Liver (tissue), 9 donors: ENCODE results near the gene CHN2. TPM values are rescaled to one million over a fixed set of nuclear protein-coding genes. Genes with fewer than 3 reads are reported as not detected.
A peak's percentile ranks its signal among the peaks of the same experiment; 100 is the strongest.

Experiments
- DNase-seq: peaks from one replicate; pipeline ENCODE4 v3.0.0-alpha.2; 2017; ENCODE audit warnings: low spot score
- H3K27ac ChIP-seq, 2 donors: one replicate each; pipeline ENCODE4 v1.7.0; 2013; ENCODE audit warnings: inconsistent platforms in 2 of 2, low read length in 2 of 2, control low read depth in 1 of 2, low read depth in 1 of 2, mild to moderate bottlenecking in 1 of 2
- H3K27me3 ChIP-seq, 4 donors: one replicate each; pipeline versions ENCODE4 v1.6.1 to v1.7.0; 2013; ENCODE audit warnings: low read length in 3 of 4, inconsistent platforms in 1 of 4, mild to moderate bottlenecking in 1 of 4, moderate library complexity in 1 of 4; ENCODE audit not compliant: control insufficient read depth in 4 of 4, insufficient read depth in 4 of 4
- H3K36me3 ChIP-seq, 4 donors: one replicate each; pipeline versions ENCODE4 v1.6.1 to v1.7.0; 2013; ENCODE audit warnings: low read length in 3 of 4, mild to moderate bottlenecking in 3 of 4, low read depth in 1 of 4, moderate library complexity in 1 of 4; ENCODE audit not compliant: control insufficient read depth in 4 of 4, insufficient read depth in 3 of 4
- H3K4me1 ChIP-seq, 4 donors: one replicate each; pipeline versions ENCODE4 v1.6.1 to v1.7.0; 2013; ENCODE audit warnings: low read length in 3 of 4, mild to moderate bottlenecking in 3 of 4, moderate library complexity in 1 of 4; ENCODE audit not compliant: control insufficient read depth in 4 of 4, insufficient read depth in 4 of 4
- H3K4me3 ChIP-seq, 3 donors: one replicate each; pipeline versions ENCODE4 v1.6.1 to v1.7.0; 2013; ENCODE audit warnings: low read length in 3 of 3, control low read depth in 1 of 3, low read depth in 1 of 3, mild to moderate bottlenecking in 1 of 3
- H3K9ac ChIP-seq, 2 donors: one replicate each; pipeline ENCODE4 v1.7.0; 2013; ENCODE audit warnings: low read length in 2 of 2, mild to moderate bottlenecking in 2 of 2, moderate library complexity in 2 of 2, control low read depth in 1 of 2, low read depth in 1 of 2
- H3K9me3 ChIP-seq, 4 donors: one replicate each; pipeline versions ENCODE4 v1.6.1 to v1.7.0; 2013; ENCODE audit warnings: low read length in 3 of 4; ENCODE audit not compliant: control insufficient read depth in 4 of 4
- ATF3 ChIP-seq: IDR thresholded peaks from 2 replicates; pipeline ENCODE4 v1.6.1; 2016; ENCODE audit warnings: antibody characterized with exemption
- CTCF ChIP-seq: fragments of 150-350 bp; IDR thresholded peaks from 2 replicates; pipeline ENCODE4 v1.5.1; 2017; ENCODE audit warnings: improper control_type of control experiment, low read depth, low read length; ENCODE audit not compliant: missing input control
- EGR1 ChIP-seq, 2 donors: IDR thresholded peaks; 2 replicates each; pipeline ENCODE4 v1.6.1; 2016 to 2018; ENCODE audit warnings: antibody characterized with exemption in 2 of 2, low read depth in 2 of 2
- FOXA1 ChIP-seq: IDR thresholded peaks from 2 replicates; pipeline ENCODE4 v1.6.1; 2016; ENCODE audit warnings: antibody characterized with exemption
- FOXA2 ChIP-seq: IDR thresholded peaks from 2 replicates; pipeline ENCODE4 v1.6.1; 2016; ENCODE audit warnings: antibody characterized with exemption
- GABPA ChIP-seq, 2 donors: IDR thresholded peaks in 1 of 2; conservative IDR thresholded peaks in 1 of 2; 2 replicates each; pipeline ENCODE4 v1.6.1; 2016; ENCODE audit warnings: antibody characterized with exemption in 2 of 2, mild to moderate bottlenecking in 1 of 2, moderate library complexity in 1 of 2
- HNF4A ChIP-seq, 2 donors: conservative IDR thresholded peaks; 2 replicates each; pipeline ENCODE4 v1.6.1; 2016; ENCODE audit warnings: antibody characterized with exemption in 2 of 2, mild to moderate bottlenecking in 2 of 2
- HNF4G ChIP-seq: IDR thresholded peaks from 2 replicates; pipeline ENCODE4 v1.6.1; 2016; ENCODE audit warnings: antibody characterized with exemption
- JUND ChIP-seq, 2 donors: IDR thresholded peaks; 2 replicates each; pipeline ENCODE4 v1.6.1; 2016; ENCODE audit warnings: antibody characterized with exemption in 2 of 2
- MAX ChIP-seq: IDR thresholded peaks from 2 replicates; pipeline ENCODE4 v1.6.1; 2016; ENCODE audit warnings: antibody characterized with exemption
- NR2F2 ChIP-seq: IDR thresholded peaks from 2 replicates; pipeline ENCODE4 v1.6.1; 2016; ENCODE audit warnings: antibody characterized with exemption
- RAD21 ChIP-seq, 2 donors: IDR thresholded peaks; 2 replicates each; pipeline ENCODE4 v1.6.1; 2016; ENCODE audit warnings: antibody characterized with exemption in 2 of 2, mild to moderate bottlenecking in 2 of 2
- REST ChIP-seq: IDR thresholded peaks from 2 replicates; pipeline ENCODE4 v1.6.1; 2016; ENCODE audit warnings: antibody characterized with exemption, mild to moderate bottlenecking
- RXRA ChIP-seq, 2 donors: IDR thresholded peaks; 2 replicates each; pipeline ENCODE4 v1.6.1; 2017 to 2018; ENCODE audit warnings: antibody characterized with exemption in 2 of 2, mild to moderate bottlenecking in 1 of 2
- SP1 ChIP-seq: IDR thresholded peaks from 2 replicates; pipeline ENCODE4 v1.6.1; 2018; ENCODE audit warnings: antibody characterized with exemption, mild to moderate bottlenecking
- TAF1 ChIP-seq: conservative IDR thresholded peaks from 2 replicates; pipeline ENCODE4 v1.6.1; 2016; ENCODE audit warnings: antibody characterized with exemption, mild to moderate bottlenecking
- YY1 ChIP-seq: IDR thresholded peaks from 2 replicates; pipeline ENCODE4 v1.6.1; 2016; ENCODE audit warnings: antibody characterized with exemption, mild to moderate bottlenecking
- ZBTB33 ChIP-seq: IDR thresholded peaks from 2 replicates; pipeline ENCODE4 v1.6.1; 2016; ENCODE audit warnings: antibody characterized with exemption
- WGBS: extraction: QIAGEN DNeasy Blood & Tissue Kit; methylation state at CpG from one replicate; pipeline ENCODE4 v1.1.7; 2013; 5-methylcytosine and 5-hydroxymethylcytosine counted together
- polyA plus RNA-seq, 2 donors: library from polyadenylated mRNA; stranded (reverse) in 1 of 2; unstranded in 1 of 2; fragments of 200-250 nt in 1 of 2; fragments of >200 nt in 1 of 2; fragmentation: Nextera tagmentation in 1 of 2; extraction: Ambion mirVana in 1 of 2; gene quantifications; one replicate each; pipeline versions ENCODE4 v1.2.1 to v1.2.3, GENCODE V29; 2013 to 2015
- total RNA-seq, 2 donors: library from RNA; depleted of rRNA; stranded (reverse); fragments of >200 nt; gene quantifications; one replicate each; pipeline ENCODE4 v1.2.3, GENCODE V29; 2014
- donor health status: healthy.
- donor health status: healthy.
- donor health status: healthy.
- donor health status: healthy.
- donor health status: healthy.

The CHN2 gene
- total and polyA plus RNA-seq, 4 donors, result 8.3 to 25.4 (median 17.8) TPM

GRCh38 chr7:29401769-29402168, 207.2 kb downstream of the CHN2 start:
- H3K4me1 ChIP-seq, result peaks cover 2 to 13% (median 7%) of the 10 kb centered on the region in 4 donors
- DNase-seq, result no peak
- no peak overlapping the region for H3K27ac ChIP-seq
- H3K9ac ChIP-seq, result no peak overlapping the region
- 95% methylated on average over 11 of the region's 11 CpGs for WGBS
- H3K36me3 ChIP-seq, result peaks cover 1 to 21% (median 16%) of the 10 kb centered on the region in 4 donors
- TF ChIP-seq EGR1 (IDR thresholded peaks at IDR 0.05; ENCODE audit: low read depth in 2 of 2) (no peak), GABPA (IDR thresholded peaks at IDR 0.05 in 1 of 2, conservative IDR thresholded peaks at IDR 0.05 in 1 of 2) (no peak)
- H3K4me3 ChIP-seq, result no peak overlapping the region
- H3K27me3 ChIP-seq, result no peaks in the 10 kb centered on the region
- H3K9me3 ChIP-seq, result no peaks in the 10 kb centered on the region

GRCh38 chr7:29405891-29406290, 211.3 kb downstream of the CHN2 start:
- no peaks in the 10 kb centered on the region for H3K27me3 ChIP-seq
- WGBS, result 49% methylated on average over 5 of the region's 5 CpGs
- no peak overlapping the region for H3K9ac ChIP-seq
- no peak overlapping the region for H3K4me3 ChIP-seq
- DNase-seq, result no peak
- peaks cover 2 to 13% (median 7%) of the 10 kb centered on the region in 4 donors for H3K4me1 ChIP-seq
- no peak for TF ChIP-seq GABPA (IDR thresholded peaks at IDR 0.05 in 1 of 2, conservative IDR thresholded peaks at IDR 0.05 in 1 of 2)
- peak; percentile 22 for TF ChIP-seq FOXA1
- TF ChIP-seq RAD21 (IDR thresholded peaks at IDR 0.05), result peak; percentile 28 to 37
- TF ChIP-seq JUND (IDR thresholded peaks at IDR 0.05), result no peak
- no peak for TF ChIP-seq ZBTB33
- peak; percentile 16 for TF ChIP-seq FOXA2
- TF ChIP-seq RXRA (IDR thresholded peaks at IDR 0.05), result peak; percentile 72 to 86
- peak; percentile 39 for TF ChIP-seq REST
- no peak for TF ChIP-seq MAX
- TF ChIP-seq HNF4A (conservative IDR thresholded peaks at IDR 0.05), result peak; percentile 65 to 77
- TF ChIP-seq NR2F2, result no peak
- no peak for TF ChIP-seq TAF1
- TF ChIP-seq EGR1 (IDR thresholded peaks at IDR 0.05; ENCODE audit: low read depth in 2 of 2), result peak in 1 of 2 donors; percentile 30
- TF ChIP-seq YY1, result no peak
- TF ChIP-seq SP1, result peak; percentile 70
- no peak for TF ChIP-seq CTCF
- TF ChIP-seq ATF3, result no peak
- no peak for TF ChIP-seq HNF4G
- H3K27ac ChIP-seq, result peak overlapping the region; percentile 56 to 57
- H3K9me3 ChIP-seq, result no peaks in the 10 kb centered on the region
- peaks cover 0 to 7% (median 2%) of the 10 kb centered on the region in 4 donors for H3K36me3 ChIP-seq
